Subcutaneous abdominal adipose tissue (tissue), 5 donors: Measurements from ENCODE around the gene TRABD2A.
A peak's percentile ranks its signal among the peaks of the same experiment; 100 is the strongest.

Experiments used
- H3K27ac ChIP-seq: one replicate; pipeline ENCODE4 v1.7.0; 2013; ENCODE audit warnings: low read depth, mild to moderate bottlenecking, inconsistent platforms, low read length, moderate library complexity
- H3K27me3 ChIP-seq, 5 donors: one replicate each; pipeline ENCODE4 v1.7.0; 2013; ENCODE audit warnings: low read length in 5 of 5, inconsistent platforms in 1 of 5; ENCODE audit not compliant: control insufficient read depth in 5 of 5, insufficient read depth in 4 of 5
- H3K36me3 ChIP-seq, 5 donors: one replicate each; pipeline ENCODE4 v1.7.0; 2013; ENCODE audit warnings: low read length in 5 of 5; ENCODE audit not compliant: control insufficient read depth in 5 of 5, insufficient read depth in 5 of 5
- H3K4me1 ChIP-seq, 5 donors: one replicate each; pipeline ENCODE4 v1.7.0; 2013; ENCODE audit warnings: low read length in 5 of 5, mild to moderate bottlenecking in 3 of 5, moderate library complexity in 1 of 5; ENCODE audit not compliant: control insufficient read depth in 5 of 5, insufficient read depth in 5 of 5
- H3K4me3 ChIP-seq, 5 donors: one replicate each; pipeline ENCODE4 v1.7.0; 2013; ENCODE audit warnings: low read length in 5 of 5, low read depth in 1 of 5
- H3K9ac ChIP-seq, 5 donors: one replicate each; pipeline ENCODE4 v1.7.0; 2013; ENCODE audit warnings: low read length in 5 of 5, mild to moderate bottlenecking in 4 of 5, moderate library complexity in 3 of 5
- H3K9me3 ChIP-seq, 5 donors: one replicate each; pipeline ENCODE4 v1.7.0; 2013; ENCODE audit warnings: low read length in 5 of 5; ENCODE audit not compliant: control insufficient read depth in 5 of 5
- donor health status: healthy.
- donor health status: healthy.
- donor health status: healthy.
- donor health status: healthy.
- donor health status: healthy.

TRABD2A gene

DNA sequence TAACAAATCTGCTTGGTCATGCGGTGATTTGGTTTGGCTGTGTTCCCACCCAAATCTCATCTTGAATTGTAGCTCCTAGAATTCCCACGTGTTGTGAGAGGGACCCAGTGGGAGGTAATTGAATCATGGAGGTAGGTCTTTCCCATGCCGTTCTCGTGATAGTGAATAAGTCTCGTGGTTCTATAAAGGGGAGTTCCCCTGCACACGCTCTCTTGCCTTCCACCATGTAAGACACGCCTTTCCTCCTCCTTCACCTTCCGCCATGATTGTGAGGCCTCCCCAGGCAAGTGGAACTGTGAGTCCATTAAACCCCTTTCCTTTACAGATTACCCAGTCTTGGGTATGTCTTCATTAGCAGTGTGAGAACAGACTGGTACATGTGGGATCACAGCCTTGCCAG is 36.7 kb downstream of the TRABD2A start:
- no peaks in the 10 kb centered on the region for H3K9me3 ChIP-seq
- H3K27ac ChIP-seq: no peak overlapping the region
- no peaks in the 10 kb centered on the region for H3K27me3 ChIP-seq
- no peaks in the 10 kb centered on the region for H3K36me3 ChIP-seq
- H3K9ac ChIP-seq: no peak overlapping the region
- H3K4me3 ChIP-seq: no peak overlapping the region
- H3K4me1 ChIP-seq: peaks cover 0 to 18% (median 11%) of the 10 kb centered on the region in 5 donors

DNA sequence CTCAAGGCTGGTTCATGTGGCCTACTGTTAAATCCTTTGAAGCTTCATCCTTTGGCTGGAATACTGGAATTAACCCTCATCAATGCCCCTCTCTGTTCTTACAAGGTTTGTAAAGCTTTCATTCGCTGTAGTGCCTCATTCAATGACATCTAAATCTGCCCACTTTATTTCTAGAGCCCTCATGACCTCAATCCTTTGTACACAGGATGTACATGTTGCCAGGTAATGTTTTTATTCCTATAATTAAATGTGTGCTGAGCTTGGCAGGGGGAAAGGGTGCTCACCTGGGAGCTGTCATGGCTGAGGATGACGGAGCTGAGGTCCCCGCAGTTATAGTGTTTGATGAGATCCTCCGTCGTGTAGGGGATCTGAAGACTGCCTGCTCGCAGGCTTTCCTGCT is 39.3 kb downstream of the TRABD2A start:
- H3K4me1 ChIP-seq: peaks cover 0 to 11% (median 2%) of the 10 kb centered on the region in 5 donors
- H3K27me3 ChIP-seq: no peaks in the 10 kb centered on the region
- no peak overlapping the region for H3K9ac ChIP-seq
- no peak overlapping the region for H3K4me3 ChIP-seq
- peaks cover 0 to 2% (median 0%) of the 10 kb centered on the region in 5 donors for H3K36me3 ChIP-seq
- no peak overlapping the region for H3K27ac ChIP-seq
- H3K9me3 ChIP-seq: peaks cover 0 to 3% (median 0%) of the 10 kb centered on the region in 5 donors

DNA sequence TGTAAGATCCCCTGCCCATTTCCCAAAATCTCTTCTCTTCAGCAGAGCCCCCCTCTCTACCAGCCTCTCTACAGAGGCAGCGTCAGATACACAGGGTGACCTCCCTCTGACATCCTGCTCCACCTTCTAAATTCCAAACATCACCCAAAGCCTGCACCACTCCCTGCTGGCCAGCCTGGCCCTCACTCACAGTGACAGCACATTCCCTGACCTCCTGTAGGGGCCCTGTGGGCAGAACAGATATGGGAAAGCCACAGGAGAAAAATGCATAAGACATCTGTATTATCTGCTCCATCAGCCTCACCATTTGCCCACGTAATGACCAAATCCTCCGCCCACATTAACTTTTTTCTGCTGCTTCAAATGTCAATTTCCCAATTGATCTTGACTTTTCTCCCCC is 40.6 kb downstream of the TRABD2A start:
- Histone ChIP-seq H3K27ac (no peak overlapping the region), H3K27me3 (no peaks in the 10 kb centered on the region), H3K9me3 (peaks cover 0 to 9% (median 6%) of the 10 kb centered on the region in 5 donors), H3K4me3 (no peak overlapping the region), H3K36me3 (peaks cover 0 to 2% (median 0%) of the 10 kb centered on the region in 5 donors), H3K4me1 (peaks cover 0 to under 1% (median 0%) of the 10 kb centered on the region in 5 donors), H3K9ac (no peak overlapping the region)

DNA sequence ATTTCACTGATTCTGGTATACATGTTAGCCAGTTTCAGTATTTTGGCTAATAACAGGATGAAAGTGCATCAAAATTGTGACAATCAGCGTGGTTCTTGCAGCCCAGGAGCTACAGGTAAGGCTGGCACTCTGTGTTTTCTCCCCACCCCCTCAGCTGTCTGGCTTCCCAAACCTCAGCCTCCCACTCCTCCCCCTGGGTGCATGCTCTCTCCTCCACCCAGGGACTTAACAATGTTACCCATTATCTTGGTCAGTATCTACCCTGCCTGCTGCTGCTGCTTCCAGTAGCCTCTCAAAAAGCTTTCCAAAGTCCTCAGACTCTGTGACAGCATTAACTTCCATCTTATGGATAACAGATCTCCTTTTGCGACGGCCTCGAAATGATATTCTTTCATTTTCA is 41.0 kb downstream of the TRABD2A start:
- Histone ChIP-seq H3K4me1 (no peaks in the 10 kb centered on the region), H3K27ac (no peak overlapping the region), H3K9me3 (peaks cover 0 to 9% (median 6%) of the 10 kb centered on the region in 5 donors), H3K27me3 (no peaks in the 10 kb centered on the region), H3K4me3 (no peak overlapping the region), H3K9ac (no peak overlapping the region), H3K36me3 (peaks cover 0 to 2% (median 0%) of the 10 kb centered on the region in 5 donors)

DNA sequence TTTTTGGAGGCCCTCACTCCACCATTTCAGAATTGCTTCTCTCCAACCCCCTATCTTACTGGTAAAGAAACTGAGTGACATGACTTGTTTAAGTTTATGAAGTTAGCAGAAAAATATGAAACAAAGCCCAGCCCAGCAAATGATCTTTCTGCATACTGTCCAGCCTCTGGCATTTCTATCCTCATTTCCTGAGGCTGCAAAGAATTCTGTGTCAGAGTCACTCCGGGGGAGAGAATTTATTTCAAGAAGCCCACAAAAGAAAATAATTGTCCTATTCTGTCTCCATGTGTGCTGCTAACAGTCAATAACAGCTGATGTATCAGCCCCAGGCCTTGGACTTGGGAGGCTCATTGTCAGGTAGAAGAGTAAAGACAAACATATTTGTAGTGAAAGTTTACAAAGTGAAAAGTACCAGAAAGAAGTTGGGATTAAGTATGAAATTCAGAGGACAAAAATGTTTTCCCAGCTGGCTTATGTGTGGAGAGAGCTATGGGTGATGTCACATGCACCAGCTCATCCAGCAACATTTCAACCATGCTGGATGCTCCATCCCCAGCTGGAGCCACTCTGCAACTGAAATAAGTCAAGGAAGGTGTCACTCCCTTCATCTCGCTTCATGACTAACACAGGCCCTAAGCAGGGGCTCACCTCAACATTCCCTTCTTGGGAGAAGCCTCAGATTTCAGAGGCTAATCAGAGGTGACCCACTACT is 42.3 kb downstream of the TRABD2A start:
- peaks cover 0 to 9% (median 6%) of the 10 kb centered on the region in 5 donors for H3K9me3 ChIP-seq
- peaks cover 0 to 2% (median 0%) of the 10 kb centered on the region in 5 donors for H3K36me3 ChIP-seq
- no peak overlapping the region for H3K4me3 ChIP-seq
- peaks cover 0 to 3% (median 0%) of the 10 kb centered on the region in 5 donors for H3K4me1 ChIP-seq
- H3K9ac ChIP-seq: no peak overlapping the region
- no peaks in the 10 kb centered on the region for H3K27me3 ChIP-seq
- H3K27ac ChIP-seq: no peak overlapping the region

DNA sequence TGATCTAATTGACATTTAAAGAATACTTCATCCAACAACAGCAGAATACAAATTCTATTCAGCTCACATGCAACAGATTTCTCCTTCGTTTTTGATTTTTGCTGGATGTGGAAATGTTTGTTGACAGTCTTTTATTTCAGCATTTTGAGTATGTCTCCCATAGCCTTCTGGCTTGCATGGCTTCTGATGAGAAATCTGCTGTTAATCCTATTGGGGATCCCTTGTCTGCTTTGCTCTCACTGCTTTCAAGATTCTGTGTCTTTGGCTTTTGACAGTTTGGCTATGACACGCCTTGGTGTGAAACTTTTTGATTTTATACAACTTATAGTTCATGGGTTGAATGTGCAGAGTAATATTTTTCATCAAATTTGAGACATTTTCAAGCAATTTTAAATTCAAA is 44.7 kb downstream of the TRABD2A start:
- Histone ChIP-seq H3K9me3 (peaks cover 0 to 9% (median 6%) of the 10 kb centered on the region in 5 donors), H3K36me3 (peaks cover 0 to 2% (median 0%) of the 10 kb centered on the region in 5 donors), H3K27me3 (no peaks in the 10 kb centered on the region), H3K27ac (no peak overlapping the region), H3K9ac (no peak overlapping the region), H3K4me1 (peaks cover 0 to 14% (median 6%) of the 10 kb centered on the region in 5 donors), H3K4me3 (no peak overlapping the region)

DNA sequence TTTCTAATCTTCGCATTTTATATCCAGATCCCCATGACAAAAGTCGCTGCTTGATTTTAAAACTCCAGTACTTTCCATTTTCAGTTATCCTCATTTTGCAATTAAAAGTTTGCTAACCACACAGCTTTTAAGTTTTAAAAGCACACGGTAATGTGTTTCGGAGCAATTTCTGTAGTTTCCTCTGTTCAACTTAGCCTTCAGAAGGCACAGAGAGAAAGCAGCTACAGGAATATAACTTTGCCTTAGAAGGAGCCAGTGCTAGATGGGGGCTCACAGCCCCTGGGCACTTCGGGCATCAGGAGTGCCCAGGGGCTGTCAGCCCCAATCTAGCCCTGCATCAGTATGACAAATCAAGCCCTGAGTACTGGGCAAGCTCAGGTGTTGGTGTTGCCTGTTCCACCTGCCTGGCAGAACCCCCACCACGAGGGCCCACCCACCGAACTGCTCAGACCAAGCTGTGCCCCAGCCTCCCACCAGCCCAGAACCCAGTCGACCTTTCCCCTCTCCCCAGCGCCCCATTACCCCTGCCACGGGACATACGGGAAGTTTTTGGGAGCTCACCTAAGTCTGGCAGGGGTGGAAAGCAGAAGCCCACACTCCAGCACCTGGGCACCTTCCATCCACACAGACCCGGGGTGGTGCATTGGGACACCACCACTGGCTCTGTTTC is 47.3 kb downstream of the TRABD2A start:
- Histone ChIP-seq H3K9me3 (peaks cover 0 to 9% (median 6%) of the 10 kb centered on the region in 5 donors), H3K27ac (no peak overlapping the region), H3K9ac (no peak overlapping the region), H3K27me3 (no peaks in the 10 kb centered on the region), H3K4me3 (no peak overlapping the region), H3K36me3 (peaks cover 0 to 2% (median 0%) of the 10 kb centered on the region in 5 donors), H3K4me1 (peaks cover 0 to 21% (median 6%) of the 10 kb centered on the region in 5 donors)

DNA sequence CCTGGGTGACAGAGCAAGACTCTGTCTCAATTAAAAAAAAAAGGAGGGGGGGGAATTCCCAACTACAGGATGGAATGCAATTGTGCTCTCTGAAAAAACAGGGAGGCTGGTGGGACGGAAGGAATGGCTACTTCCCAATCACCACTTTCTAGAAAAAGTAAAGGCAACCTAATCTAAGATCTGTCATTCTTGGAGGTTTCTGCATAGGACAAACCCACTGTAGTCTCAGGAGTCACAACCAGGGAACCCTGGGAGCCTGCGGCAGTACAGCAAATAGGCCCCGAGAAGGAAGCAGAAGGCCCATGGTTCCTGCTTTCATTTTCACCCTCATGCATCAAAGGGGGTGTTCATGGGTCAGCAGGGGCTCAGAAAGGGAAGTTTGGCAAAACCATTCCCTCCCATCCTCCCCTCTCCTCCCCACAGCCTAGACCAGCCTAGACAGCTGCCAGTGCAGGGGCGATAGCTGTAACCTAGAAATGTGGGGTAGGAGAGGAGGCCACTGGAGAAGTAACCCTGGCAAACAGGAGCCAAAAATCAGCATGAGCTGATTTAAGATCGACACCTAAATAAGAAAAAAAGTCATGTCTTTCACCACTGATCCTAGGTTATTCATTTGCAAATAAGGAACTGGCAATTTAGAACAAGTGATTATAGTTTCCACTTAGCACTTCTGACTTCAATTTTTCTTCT is 48.0 kb downstream of the TRABD2A start:
- Histone ChIP-seq H3K27me3 (no peaks in the 10 kb centered on the region), H3K9me3 (peaks cover 0 to 9% (median 6%) of the 10 kb centered on the region in 5 donors), H3K4me3 (no peak overlapping the region), H3K27ac (no peak overlapping the region), H3K36me3 (peaks cover 0 to 1% (median 0%) of the 10 kb centered on the region in 5 donors), H3K4me1 (peaks cover 0 to 21% (median 6%) of the 10 kb centered on the region in 5 donors), H3K9ac (peak overlapping the region in 1 of 5 donors; percentile 7)

DNA sequence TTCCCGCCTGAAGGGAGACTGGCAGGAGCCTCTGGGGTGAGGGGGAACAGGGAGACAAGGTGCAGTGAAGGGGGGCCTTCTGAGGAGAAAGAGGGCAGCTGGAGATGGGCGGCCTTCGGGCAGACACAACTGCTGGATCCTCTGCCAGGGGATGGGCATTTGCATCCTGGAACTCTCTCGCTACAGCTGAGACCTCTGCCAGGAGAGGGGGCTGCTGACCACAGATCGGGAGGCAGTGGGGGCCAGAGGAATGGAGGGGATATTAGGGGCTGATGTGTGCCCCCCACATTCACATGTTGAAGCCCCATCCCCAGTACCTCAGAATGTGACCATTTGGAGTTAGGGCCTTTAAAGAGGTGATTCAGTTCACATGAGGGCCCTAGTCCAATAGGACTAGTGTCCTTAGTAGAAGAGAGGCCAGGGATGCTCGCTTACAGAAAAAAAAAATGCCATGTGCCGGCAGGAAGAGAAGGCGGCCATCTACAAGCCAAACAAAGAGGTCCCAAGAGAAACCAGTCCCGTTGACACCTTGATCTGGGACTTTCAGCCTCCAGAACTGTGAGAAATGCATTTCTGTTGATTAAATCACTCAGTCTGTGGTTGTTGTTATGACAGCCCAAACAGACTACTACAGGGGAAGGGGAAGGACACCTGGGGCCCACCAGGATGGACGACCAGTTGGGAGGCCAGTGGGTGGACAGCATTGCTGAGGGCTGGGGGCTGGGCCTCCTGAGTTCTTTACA is 50.0 kb downstream of the TRABD2A start:
- Histone ChIP-seq H3K36me3 (no peaks in the 10 kb centered on the region), H3K27ac (no peak overlapping the region)

More for the DNA sequence above, 50.0 kb downstream of the TRABD2A start:
- peaks cover 0 to 5% (median under 1%) of the 10 kb centered on the region in 5 donors for H3K9me3 ChIP-seq
- no peaks in the 10 kb centered on the region for H3K27me3 ChIP-seq
- H3K4me1 ChIP-seq: peaks cover 0 to 21% (median 6%) of the 10 kb centered on the region in 5 donors
- H3K9ac ChIP-seq: no peak overlapping the region
- no peak overlapping the region for H3K4me3 ChIP-seq
